ENCODE data around the gene CRAT. TPM values are rescaled to one million over a fixed set of nuclear protein-coding genes. Genes with fewer than 3 reads are reported as not detected.
A peak's percentile ranks its signal among the peaks of the same experiment; 100 is the strongest.

CRAT gene
- total and polyA plus RNA-seq, 4 donors: 10.4 to 26.0 (median 16.5) TPM

DNA sequence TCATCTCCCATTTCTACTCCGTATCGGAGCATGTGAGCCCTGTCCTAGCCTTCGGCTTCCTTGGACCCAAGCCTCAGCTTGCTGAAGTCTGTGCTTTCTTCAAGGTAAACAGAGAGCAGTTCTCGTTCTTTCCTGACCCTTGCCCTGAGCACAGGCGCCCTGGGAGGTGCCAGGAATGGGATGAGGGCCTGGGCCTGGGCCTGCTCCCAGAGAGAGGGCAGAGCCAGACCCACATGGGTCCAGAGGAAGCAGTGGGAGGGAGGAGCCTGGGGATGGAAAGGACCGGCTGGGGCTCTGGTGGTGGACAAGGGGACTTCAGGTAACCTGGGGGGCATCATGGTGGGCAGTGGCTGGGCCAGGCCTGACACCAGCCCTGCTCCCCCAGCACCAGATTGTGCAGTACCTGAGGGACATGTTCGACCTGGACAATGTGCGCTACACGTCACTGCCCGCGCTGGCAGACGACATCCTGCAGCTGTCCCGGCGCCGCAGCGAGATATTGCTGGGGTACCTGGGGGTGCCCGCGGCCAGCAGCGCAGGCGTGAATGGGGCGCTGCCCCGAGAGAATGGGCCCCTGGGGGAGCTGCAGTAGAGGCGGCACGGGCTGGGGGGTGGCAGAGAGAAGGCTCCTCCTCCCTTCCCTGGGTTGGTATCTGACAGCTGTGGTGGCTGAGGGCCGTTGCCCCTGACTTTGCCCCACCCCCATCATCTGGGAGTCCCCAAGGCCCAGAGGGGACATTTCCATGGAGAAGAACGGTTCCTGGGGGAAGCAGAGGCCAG lies 40.5 kb downstream of the CRAT start:
- Histone ChIP-seq H3K9ac (ENCODE audit: insufficient read depth in 1 of 2, low read length in 2 of 2) (no peak overlapping the region), H3K4me3 (no peak overlapping the region), H3K4me1 (ENCODE audit: control insufficient read depth in 5 of 5, insufficient read depth in 5 of 5, low read length in 5 of 5) (no peaks in the 10 kb centered on the region), H3K27me3 (ENCODE audit: control insufficient read depth in 3 of 3, insufficient read depth in 3 of 3, low read length in 2 of 3) (no peaks in the 10 kb centered on the region), H3K9me3 (ENCODE audit: control insufficient read depth in 4 of 4, insufficient read depth in 3 of 4, low read length in 3 of 4) (no peaks in the 10 kb centered on the region), H3K27ac (ENCODE audit: low read depth in 1 of 2, low read length in 1 of 2) (peak overlapping the region in 1 of 2 donors; percentile 71), H3K36me3 (ENCODE audit: control insufficient read depth in 4 of 4, insufficient read depth in 4 of 4, low read length in 4 of 4) (peaks cover 0 to 40% (median 7%) of the 10 kb centered on the region in 4 donors)
- DNase-seq: no peak
- TF ChIP-seq, protein P1, sequence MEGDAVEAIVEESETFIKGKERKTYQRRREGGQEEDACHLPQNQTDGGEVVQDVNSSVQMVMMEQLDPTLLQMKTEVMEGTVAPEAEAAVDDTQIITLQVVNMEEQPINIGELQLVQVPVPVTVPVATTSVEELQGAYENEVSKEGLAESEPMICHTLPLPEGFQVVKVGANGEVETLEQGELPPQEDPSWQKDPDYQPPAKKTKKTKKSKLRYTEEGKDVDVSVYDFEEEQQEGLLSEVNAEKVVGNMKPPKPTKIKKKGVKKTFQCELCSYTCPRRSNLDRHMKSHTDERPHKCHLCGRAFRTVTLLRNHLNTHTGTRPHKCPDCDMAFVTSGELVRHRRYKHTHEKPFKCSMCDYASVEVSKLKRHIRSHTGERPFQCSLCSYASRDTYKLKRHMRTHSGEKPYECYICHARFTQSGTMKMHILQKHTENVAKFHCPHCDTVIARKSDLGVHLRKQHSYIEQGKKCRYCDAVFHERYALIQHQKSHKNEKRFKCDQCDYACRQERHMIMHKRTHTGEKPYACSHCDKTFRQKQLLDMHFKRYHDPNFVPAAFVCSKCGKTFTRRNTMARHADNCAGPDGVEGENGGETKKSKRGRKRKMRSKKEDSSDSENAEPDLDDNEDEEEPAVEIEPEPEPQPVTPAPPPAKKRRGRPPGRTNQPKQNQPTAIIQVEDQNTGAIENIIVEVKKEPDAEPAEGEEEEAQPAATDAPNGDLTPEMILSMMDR (IDR thresholded peaks at IDR 0.05; ENCODE audit: control extremely low read depth, extremely low read depth): no peak
- WGBS, 2 donors: 86% methylated on average over 25 to 26 of the region's 26 CpGs
- no peak for ATAC-seq (ENCODE audit: insufficient read depth, low FRiP score)

DNA sequence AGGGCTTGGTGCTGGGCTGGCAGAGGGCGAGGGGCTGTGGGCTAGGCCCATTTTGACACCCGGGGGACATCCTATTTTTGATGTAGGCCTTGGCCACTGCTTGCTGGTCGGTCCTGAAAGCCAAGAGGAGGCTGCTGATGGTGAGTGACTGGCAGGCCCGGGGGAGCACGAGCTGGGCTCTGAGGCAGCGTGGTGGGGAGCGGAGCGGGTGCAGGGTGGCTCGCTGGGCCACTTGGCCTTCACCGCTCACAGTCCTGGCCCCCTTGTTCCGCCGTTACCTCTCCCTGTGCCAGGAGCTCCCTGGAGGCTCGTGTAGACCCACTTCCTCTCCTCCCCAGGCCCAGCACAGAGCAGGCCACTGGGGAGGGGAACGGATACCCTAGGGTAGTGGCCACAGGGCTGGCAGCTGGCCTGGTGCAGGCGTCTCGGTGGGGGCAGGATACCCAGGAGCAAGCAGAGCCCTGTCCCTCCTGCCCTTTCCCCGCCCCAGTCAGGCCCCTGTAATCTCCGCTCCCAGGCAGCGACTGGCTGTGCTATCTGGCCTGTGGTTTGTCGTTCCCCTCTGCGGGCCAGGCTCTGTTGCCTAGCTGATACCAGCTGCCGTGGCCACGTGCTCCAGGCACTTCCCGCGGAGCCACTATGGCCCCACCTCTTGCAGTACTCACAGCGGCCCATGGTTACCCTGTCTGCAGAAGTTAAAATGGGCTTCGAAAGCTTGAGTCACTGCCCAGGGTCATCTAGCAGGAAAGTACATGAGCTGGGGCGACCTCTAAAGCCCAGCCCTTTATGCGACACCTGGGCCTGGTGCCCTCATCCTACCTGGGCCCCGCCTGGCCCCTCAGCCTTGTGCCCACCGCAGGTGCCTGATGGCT lies 41.4 kb downstream of the CRAT start:
- H3K4me3 ChIP-seq: no peak overlapping the region
- no peaks in the 10 kb centered on the region for H3K4me1 ChIP-seq (ENCODE audit: control insufficient read depth in 5 of 5, insufficient read depth in 5 of 5, low read length in 5 of 5)
- 47 to 70% methylated on average over 29 to 31 of the region's 31 CpGs for WGBS, 2 donors
- no peaks in the 10 kb centered on the region for H3K9me3 ChIP-seq (ENCODE audit: control insufficient read depth in 4 of 4, insufficient read depth in 3 of 4, low read length in 3 of 4)
- DNase-seq: peak; percentile 4 to 29 (median 16)
- ATAC-seq (ENCODE audit: insufficient read depth, low FRiP score): peak; percentile 70
- peaks cover 0 to 45% (median 7%) of the 10 kb centered on the region in 4 donors for H3K36me3 ChIP-seq (ENCODE audit: control insufficient read depth in 4 of 4, insufficient read depth in 4 of 4, low read length in 4 of 4)
- TF ChIP-seq, protein P1 (IDR thresholded peaks at IDR 0.05; ENCODE audit: control extremely low read depth, extremely low read depth): no peak
- no peaks in the 10 kb centered on the region for H3K27me3 ChIP-seq (ENCODE audit: control insufficient read depth in 3 of 3, insufficient read depth in 3 of 3, low read length in 2 of 3)
- no peak overlapping the region for H3K9ac ChIP-seq (ENCODE audit: insufficient read depth in 1 of 2, low read length in 2 of 2)
- peak overlapping the region in 1 of 2 donors; percentile 74 for H3K27ac ChIP-seq (ENCODE audit: low read depth in 1 of 2, low read length in 1 of 2)

DNA sequence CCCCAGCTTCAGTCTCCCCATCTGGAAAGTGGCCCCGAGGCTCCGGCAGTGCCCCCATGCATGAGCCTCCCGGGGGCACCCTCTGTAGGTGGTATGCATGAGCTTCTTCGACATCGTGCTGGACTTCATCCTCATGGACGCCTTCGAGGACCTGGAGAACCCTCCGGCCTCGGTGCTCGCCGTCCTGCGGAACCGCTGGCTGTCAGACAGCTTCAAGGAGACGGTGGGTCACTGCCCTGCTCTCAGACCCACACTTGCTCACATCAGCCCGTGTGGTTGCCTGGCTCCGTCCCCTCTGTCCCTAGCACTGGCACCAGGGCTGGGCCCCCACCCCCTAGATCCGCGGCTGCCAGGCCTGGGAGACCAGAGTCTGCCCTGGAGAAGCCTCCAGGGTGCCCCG lies 42.5 kb downstream of the CRAT start:
- H3K9me3 ChIP-seq (ENCODE audit: control insufficient read depth in 4 of 4, insufficient read depth in 3 of 4, low read length in 3 of 4): peaks cover 0 to 2% (median 0%) of the 10 kb centered on the region in 4 donors
- WGBS, 2 donors: 92 to 93% methylated on average over 19 of the region's 19 CpGs
- H3K4me3 ChIP-seq: no peak overlapping the region
- H3K27me3 ChIP-seq (ENCODE audit: control insufficient read depth in 3 of 3, insufficient read depth in 3 of 3, low read length in 2 of 3): no peaks in the 10 kb centered on the region
- no peak overlapping the region for H3K9ac ChIP-seq (ENCODE audit: insufficient read depth in 1 of 2, low read length in 2 of 2)
- no peaks in the 10 kb centered on the region for H3K4me1 ChIP-seq (ENCODE audit: control insufficient read depth in 5 of 5, insufficient read depth in 5 of 5, low read length in 5 of 5)
- ATAC-seq (ENCODE audit: insufficient read depth, low FRiP score): no peak
- no peak for DNase-seq
- peaks cover 5 to 53% (median 7%) of the 10 kb centered on the region in 4 donors for H3K36me3 ChIP-seq (ENCODE audit: control insufficient read depth in 4 of 4, insufficient read depth in 4 of 4, low read length in 4 of 4)
- TF ChIP-seq, protein P1 (IDR thresholded peaks at IDR 0.05; ENCODE audit: control extremely low read depth, extremely low read depth): no peak
- no peak overlapping the region for H3K27ac ChIP-seq (ENCODE audit: low read depth in 1 of 2, low read length in 1 of 2)
